Activated CD4-positive, alpha-beta T cell treated with anti-CD3 and anti-CD28 coated beads for 4 hours (primary cell): ENCODE results near the gene RACGAP1.

ENCODE experiments used
- DNase-seq, 2 donors: peaks; one replicate each; pipeline ENCODE4 v3.0.0-alpha.2; 2020

Gene RACGAP1

DNA sequence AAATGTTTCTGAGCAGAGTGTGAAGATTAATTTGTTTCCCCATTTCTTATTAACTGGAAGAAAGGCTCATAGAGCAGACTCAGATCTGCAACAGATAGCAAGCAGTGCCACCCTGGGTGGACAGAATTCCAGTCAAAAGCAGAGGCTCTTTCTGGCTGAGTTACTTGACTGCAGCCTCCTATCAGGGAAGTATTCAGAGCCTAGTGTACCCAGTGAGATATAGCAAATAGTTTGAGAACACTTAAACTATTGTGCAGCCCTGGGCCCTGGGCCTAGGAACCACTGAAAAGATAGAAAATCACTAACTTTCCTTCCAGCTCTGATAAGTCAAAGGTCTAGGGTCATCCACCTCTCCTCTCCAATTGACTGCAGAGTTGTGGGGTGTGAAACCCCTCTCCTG lies 86.0 kb downstream of the RACGAP1 start:
- no peak for DNase-seq
